Measurements from ENCODE around the gene SETD1B.

DNA sequence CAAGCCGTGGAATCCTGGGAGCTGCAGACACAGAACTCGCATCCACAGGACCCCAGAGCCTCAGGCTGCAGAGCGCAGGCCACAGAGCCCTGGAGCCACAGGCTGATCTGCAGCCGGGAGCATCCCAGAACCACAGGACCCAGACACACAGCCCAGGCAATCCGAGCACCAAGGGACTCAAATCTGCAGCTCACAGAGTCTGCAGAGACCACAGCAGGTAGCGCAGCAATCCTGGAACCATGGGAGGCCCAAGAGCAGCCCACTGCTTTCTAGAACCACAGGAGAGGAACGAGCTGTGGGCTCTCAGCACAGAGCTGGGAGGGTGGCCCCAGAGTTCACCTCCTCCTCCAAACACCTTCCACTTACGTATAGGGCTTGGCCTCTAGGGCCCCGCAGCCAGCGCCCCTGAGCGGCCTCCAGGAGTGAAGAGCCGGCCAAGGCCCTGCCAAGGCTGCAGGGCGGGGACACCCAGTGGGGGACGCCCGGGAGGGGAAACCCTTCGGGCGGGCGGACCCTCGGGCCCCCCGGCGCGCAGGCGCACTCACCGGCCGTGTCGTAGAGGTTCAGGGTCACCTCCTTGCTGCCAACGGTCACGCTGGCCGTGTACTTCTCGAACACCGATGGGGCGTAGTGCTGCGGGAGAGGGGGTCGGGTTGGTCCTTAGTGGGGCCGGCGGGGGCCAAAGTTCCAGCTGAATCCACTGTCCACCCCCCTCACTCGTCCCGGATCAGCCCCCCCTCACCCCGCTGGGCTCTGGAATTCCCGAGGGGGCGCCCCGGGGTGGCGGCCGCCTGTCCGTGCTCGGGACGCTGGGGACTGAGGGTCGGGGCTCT, 11.0 kb upstream of the SETD1B start:
- TF ChIP-seq, protein P1, sequence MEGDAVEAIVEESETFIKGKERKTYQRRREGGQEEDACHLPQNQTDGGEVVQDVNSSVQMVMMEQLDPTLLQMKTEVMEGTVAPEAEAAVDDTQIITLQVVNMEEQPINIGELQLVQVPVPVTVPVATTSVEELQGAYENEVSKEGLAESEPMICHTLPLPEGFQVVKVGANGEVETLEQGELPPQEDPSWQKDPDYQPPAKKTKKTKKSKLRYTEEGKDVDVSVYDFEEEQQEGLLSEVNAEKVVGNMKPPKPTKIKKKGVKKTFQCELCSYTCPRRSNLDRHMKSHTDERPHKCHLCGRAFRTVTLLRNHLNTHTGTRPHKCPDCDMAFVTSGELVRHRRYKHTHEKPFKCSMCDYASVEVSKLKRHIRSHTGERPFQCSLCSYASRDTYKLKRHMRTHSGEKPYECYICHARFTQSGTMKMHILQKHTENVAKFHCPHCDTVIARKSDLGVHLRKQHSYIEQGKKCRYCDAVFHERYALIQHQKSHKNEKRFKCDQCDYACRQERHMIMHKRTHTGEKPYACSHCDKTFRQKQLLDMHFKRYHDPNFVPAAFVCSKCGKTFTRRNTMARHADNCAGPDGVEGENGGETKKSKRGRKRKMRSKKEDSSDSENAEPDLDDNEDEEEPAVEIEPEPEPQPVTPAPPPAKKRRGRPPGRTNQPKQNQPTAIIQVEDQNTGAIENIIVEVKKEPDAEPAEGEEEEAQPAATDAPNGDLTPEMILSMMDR (IDR thresholded peaks at IDR 0.05; ENCODE audit: low read length), result no peak
- no peak for TF ChIP-seq EZH2 (optimal IDR thresholded peaks at IDR 0.05; ENCODE audit: low read depth, low read length)
- TF ChIP-seq EZH2phosphoT487 (IDR thresholded peaks at IDR 0.05; ENCODE audit: low read length), result no peak
